ENCODE data around the gene RPS16. TPM values are rescaled to one million over a fixed set of nuclear protein-coding genes. Genes with fewer than 3 reads are reported as not detected.

Gene RPS16
- total and polyA plus RNA-seq, 2 of the 13 experiments (the other 11 are each of a cell fraction or from before 2014, with no cell fraction given), result 488 to 2,583 TPM

GRCh38 chr19:39401549-39402345 lies 34.0 kb downstream of the RPS16 start (continued):
- TF ChIP-seq, protein P1, sequence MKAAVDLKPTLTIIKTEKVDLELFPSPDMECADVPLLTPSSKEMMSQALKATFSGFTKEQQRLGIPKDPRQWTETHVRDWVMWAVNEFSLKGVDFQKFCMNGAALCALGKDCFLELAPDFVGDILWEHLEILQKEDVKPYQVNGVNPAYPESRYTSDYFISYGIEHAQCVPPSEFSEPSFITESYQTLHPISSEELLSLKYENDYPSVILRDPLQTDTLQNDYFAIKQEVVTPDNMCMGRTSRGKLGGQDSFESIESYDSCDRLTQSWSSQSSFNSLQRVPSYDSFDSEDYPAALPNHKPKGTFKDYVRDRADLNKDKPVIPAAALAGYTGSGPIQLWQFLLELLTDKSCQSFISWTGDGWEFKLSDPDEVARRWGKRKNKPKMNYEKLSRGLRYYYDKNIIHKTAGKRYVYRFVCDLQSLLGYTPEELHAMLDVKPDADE (CRISPR knock-in tag; IDR thresholded peaks at IDR 0.05), result no peak
- TF ChIP-seq ZNF232 (CRISPR knock-in tag; IDR thresholded peaks at IDR 0.05; ENCODE audit: borderline replicate concordance) (peak; percentile 85; the same call in 1 of the 2 replicates), LBX2 (CRISPR knock-in tag; IDR thresholded peaks at IDR 0.05; ENCODE audit: borderline replicate concordance) (peak; percentile 64; the same call in 1 of the 2 replicates), ZNF160 (CRISPR knock-in tag; IDR thresholded peaks at IDR 0.05) (0 out of 2 replicates have a peak, but pooled peaks have one; percentile 17), CHD2 (IDR thresholded peaks at IDR 0.05; ENCODE audit: low read depth, low read length) (no peak), EHMT2 (IDR thresholded peaks at IDR 0.05; ENCODE audit: borderline replicate concordance, low read depth, low read length) (no peak), MLLT10 (CRISPR knock-in tag; IDR thresholded peaks at IDR 0.05) (no peak), POLR2AphosphoS5 (IDR thresholded peaks at IDR 0.05; ENCODE audit: low read depth, low read length) (peak; percentile 98), MXD3 (CRISPR knock-in tag; IDR thresholded peaks at IDR 0.05) (peak; percentile 32; the same call in 1 of the 2 replicates), ZNF383 (CRISPR knock-in tag; IDR thresholded peaks at IDR 0.05; ENCODE audit: borderline replicate concordance) (no peak), KMT2A (CRISPR knock-in tag; IDR thresholded peaks at IDR 0.05) (peak; percentile 62; the same call in 1 of the 2 replicates), AGO1 (IDR thresholded peaks at IDR 0.05; ENCODE audit: low read depth, low read length, poor library complexity, severe bottlenecking) (no peak), NFYC (CRISPR knock-in tag; IDR thresholded peaks at IDR 0.05) (peak; percentile 51), SIN3B (IDR thresholded peaks at IDR 0.05; ENCODE audit: low read length) (no peak), ARNTL (CRISPR knock-in tag; IDR thresholded peaks at IDR 0.05) (peak; percentile 88), ZIK1 (CRISPR knock-in tag; IDR thresholded peaks at IDR 0.05; ENCODE audit: borderline replicate concordance, low read depth) (peak; percentile 66), GLI4 (CRISPR knock-in tag; IDR thresholded peaks at IDR 0.05; ENCODE audit: borderline replicate concordance) (peak; percentile 36; the same call in 1 of the 2 replicates), ZFX (CRISPR knock-in tag; IDR thresholded peaks at IDR 0.05; ENCODE audit: low read depth) (peak; percentile 85), KLF16 (CRISPR knock-in tag; IDR thresholded peaks at IDR 0.05) (peak in 1 of 2 experiments; percentile 86; a peak in 2 of 4 replicates)
- TF ChIP-seq, protein P2, sequence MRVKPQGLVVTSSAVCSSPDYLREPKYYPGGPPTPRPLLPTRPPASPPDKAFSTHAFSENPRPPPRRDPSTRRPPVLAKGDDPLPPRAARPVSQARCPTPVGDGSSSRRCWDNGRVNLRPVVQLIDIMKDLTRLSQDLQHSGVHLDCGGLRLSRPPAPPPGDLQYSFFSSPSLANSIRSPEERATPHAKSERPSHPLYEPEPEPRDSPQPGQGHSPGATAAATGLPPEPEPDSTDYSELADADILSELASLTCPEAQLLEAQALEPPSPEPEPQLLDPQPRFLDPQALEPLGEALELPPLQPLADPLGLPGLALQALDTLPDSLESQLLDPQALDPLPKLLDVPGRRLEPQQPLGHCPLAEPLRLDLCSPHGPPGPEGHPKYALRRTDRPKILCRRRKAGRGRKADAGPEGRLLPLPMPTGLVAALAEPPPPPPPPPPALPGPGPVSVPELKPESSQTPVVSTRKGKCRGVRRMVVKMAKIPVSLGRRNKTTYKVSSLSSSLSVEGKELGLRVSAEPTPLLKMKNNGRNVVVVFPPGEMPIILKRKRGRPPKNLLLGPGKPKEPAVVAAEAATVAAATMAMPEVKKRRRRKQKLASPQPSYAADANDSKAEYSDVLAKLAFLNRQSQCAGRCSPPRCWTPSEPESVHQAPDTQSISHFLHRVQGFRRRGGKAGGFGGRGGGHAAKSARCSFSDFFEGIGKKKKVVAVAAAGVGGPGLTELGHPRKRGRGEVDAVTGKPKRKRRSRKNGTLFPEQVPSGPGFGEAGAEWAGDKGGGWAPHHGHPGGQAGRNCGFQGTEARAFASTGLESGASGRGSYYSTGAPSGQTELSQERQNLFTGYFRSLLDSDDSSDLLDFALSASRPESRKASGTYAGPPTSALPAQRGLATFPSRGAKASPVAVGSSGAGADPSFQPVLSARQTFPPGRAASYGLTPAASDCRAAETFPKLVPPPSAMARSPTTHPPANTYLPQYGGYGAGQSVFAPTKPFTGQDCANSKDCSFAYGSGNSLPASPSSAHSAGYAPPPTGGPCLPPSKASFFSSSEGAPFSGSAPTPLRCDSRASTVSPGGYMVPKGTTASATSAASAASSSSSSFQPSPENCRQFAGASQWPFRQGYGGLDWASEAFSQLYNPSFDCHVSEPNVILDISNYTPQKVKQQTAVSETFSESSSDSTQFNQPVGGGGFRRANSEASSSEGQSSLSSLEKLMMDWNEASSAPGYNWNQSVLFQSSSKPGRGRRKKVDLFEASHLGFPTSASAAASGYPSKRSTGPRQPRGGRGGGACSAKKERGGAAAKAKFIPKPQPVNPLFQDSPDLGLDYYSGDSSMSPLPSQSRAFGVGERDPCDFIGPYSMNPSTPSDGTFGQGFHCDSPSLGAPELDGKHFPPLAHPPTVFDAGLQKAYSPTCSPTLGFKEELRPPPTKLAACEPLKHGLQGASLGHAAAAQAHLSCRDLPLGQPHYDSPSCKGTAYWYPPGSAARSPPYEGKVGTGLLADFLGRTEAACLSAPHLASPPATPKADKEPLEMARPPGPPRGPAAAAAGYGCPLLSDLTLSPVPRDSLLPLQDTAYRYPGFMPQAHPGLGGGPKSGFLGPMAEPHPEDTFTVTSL (CRISPR knock-in tag; IDR thresholded peaks at IDR 0.05; ENCODE audit: borderline replicate concordance), result peak; percentile 68
- TF ChIP-seq, protein P3, sequence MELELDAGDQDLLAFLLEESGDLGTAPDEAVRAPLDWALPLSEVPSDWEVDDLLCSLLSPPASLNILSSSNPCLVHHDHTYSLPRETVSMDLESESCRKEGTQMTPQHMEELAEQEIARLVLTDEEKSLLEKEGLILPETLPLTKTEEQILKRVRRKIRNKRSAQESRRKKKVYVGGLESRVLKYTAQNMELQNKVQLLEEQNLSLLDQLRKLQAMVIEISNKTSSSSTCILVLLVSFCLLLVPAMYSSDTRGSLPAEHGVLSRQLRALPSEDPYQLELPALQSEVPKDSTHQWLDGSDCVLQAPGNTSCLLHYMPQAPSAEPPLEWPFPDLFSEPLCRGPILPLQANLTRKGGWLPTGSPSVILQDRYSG (CRISPR knock-in tag; IDR thresholded peaks at IDR 0.05), result no peak

Measured in HepG2 (cell line).